Breast epithelium (tissue), 3 donors: ENCODE data around the gene SPINK5.

Source experiments
- CTCF ChIP-seq, 3 donors: fragments of 450-650 bp; IDR thresholded peaks; one replicate each; pipeline ENCODE4 v1.5.1; 2016 to 2017; ENCODE audit warnings: antibody characterized with exemption in 3 of 3, mild to moderate bottlenecking in 3 of 3, moderate library complexity in 3 of 3
- POLR2A ChIP-seq: fragments of 450-650 bp; IDR thresholded peaks from one replicate; pipeline ENCODE4 v1.6.1; 2016; ENCODE audit warnings: antibody characterized with exemption, mild to moderate bottlenecking, moderate library complexity
- POLR2AphosphoS5 ChIP-seq, 3 donors: sonication (generic); formaldehyde crosslinking; IDR thresholded peaks; one replicate each; pipeline ENCODE4 v1.6.1; 2017; ENCODE audit warnings: antibody characterized with exemption in 3 of 3

- no peak for TF ChIP-seq POLR2AphosphoS5 (IDR thresholded peaks at IDR 0.05)
- no peak for TF ChIP-seq POLR2A
- TF ChIP-seq CTCF (IDR thresholded peaks at IDR 0.05), result no peak
Measured at GRCh38 chr5:148168246-148168645, 104.5 kb downstream of the SPINK5 start, which contains the start of gene SPINK14.
